CD14-positive monocyte (primary cell): ENCODE measurements around the gene RAB11FIP5. TPM values are rescaled to one million over a fixed set of nuclear protein-coding genes. Genes with fewer than 3 reads are reported as not detected.

Experiments
- DNase-seq, 3 donors: peaks; one replicate each; pipeline ENCODE4 v3.0.0-alpha.2; 2011 to 2022
- H2AFZ ChIP-seq: 2 replicates; pipeline ENCODE4 v1.6.0; 2012; ENCODE audit warnings: mild to moderate bottlenecking, low read depth, low read length, inconsistent platforms; ENCODE audit not compliant: insufficient read depth, poor library complexity, severe bottlenecking
- H3K27ac ChIP-seq, 2 donors: 1 replicate in 1 of 2; 2 replicates in 1 of 2; pipeline ENCODE4 v1.5.1; 2012 to 2013; ENCODE audit warnings: low read length in 2 of 2, control low read depth in 1 of 2, inconsistent platforms in 1 of 2, low read depth in 1 of 2, mild to moderate bottlenecking in 1 of 2
- H3K27me3 ChIP-seq, 2 donors: one replicate each; pipeline versions ENCODE4 v1.6.0 to v1.6.1; 2011 to 2013; ENCODE audit warnings: low read length in 2 of 2; ENCODE audit not compliant: control insufficient read depth in 2 of 2, insufficient read depth in 2 of 2
- H3K36me3 ChIP-seq, 2 donors: replicated peaks in 1 of 2; 1 replicate in 1 of 2; 2 replicates in 1 of 2; pipeline versions ENCODE4 v1.5.1 to v1.6.1; 2012 to 2013; ENCODE audit warnings: low read length in 2 of 2, control low read depth in 1 of 2, inconsistent platforms in 1 of 2, mild to moderate bottlenecking in 1 of 2; ENCODE audit not compliant: insufficient read depth in 2 of 2, control insufficient read depth in 1 of 2
- H3K4me1 ChIP-seq, 2 donors: 1 replicate in 1 of 2; 2 replicates in 1 of 2; pipeline versions ENCODE4 v1.5.1 to v1.6.1; 2012 to 2013; ENCODE audit warnings: low read length in 2 of 2, control low read depth in 1 of 2, inconsistent platforms in 1 of 2, mild to moderate bottlenecking in 1 of 2, moderate library complexity in 1 of 2; ENCODE audit not compliant: insufficient read depth in 2 of 2, control insufficient read depth in 1 of 2
- H3K4me2 ChIP-seq: replicated peaks from 2 replicates; pipeline ENCODE3; 2012; ENCODE audit warnings: low read length, moderate library complexity, mild to moderate bottlenecking; ENCODE audit not compliant: poor library complexity, severe bottlenecking; ENCODE audit errors: extremely low read depth
- H3K4me3 ChIP-seq, 3 experiments: fragments of 200-600 bp in 1 of 3; sonication (generic) in 1 of 3; replicated peaks in 1 of 3; 1 replicate in 2 of 3; 2 replicates in 1 of 3; pipeline ENCODE4 v1.5.1; 2011 to 2013; ENCODE audit warnings: low read length in 3 of 3, mild to moderate bottlenecking in 3 of 3, control low read depth in 2 of 3, low read depth in 2 of 3, inconsistent platforms in 1 of 3, moderate library complexity in 1 of 3
- H3K79me2 ChIP-seq: 2 replicates; pipeline ENCODE4 v1.6.0; 2012; ENCODE audit warnings: mild to moderate bottlenecking, control low read depth, inconsistent platforms, low read length, moderate library complexity; ENCODE audit not compliant: insufficient read depth
- H3K9ac ChIP-seq: 2 replicates; pipeline ENCODE4 v1.6.0; 2017; ENCODE audit warnings: low read length, mild to moderate bottlenecking; ENCODE audit not compliant: insufficient read depth, poor library complexity, severe bottlenecking
- H3K9me3 ChIP-seq, 2 donors: replicated peaks in 1 of 2; 1 replicate in 1 of 2; 2 replicates in 1 of 2; pipeline versions ENCODE4 v1.5.1 to v1.6.1; 2012 to 2013; ENCODE audit warnings: low read length in 2 of 2, control low read depth in 1 of 2; ENCODE audit not compliant: control insufficient read depth in 1 of 2, insufficient read depth in 1 of 2
- H4K20me1 ChIP-seq: 2 replicates; pipeline ENCODE4 v1.6.0; 2012; ENCODE audit warnings: mild to moderate bottlenecking, low read length, control low read depth, moderate library complexity; ENCODE audit not compliant: insufficient read depth
- H3K27ac Mint-ChIP-seq, 7 donors: one replicate each; pipeline ENCODE4 v1.8.0; 2020; ENCODE audit warnings: mild to moderate bottlenecking in 7 of 7, mixed read lengths in 7 of 7, moderate library complexity in 6 of 7, inconsistent platforms in 2 of 7
- H3K27me3 Mint-ChIP-seq, 3 donors: one replicate each; pipeline ENCODE4 v1.8.0; 2021 to 2022; ENCODE audit warnings: low read depth in 3 of 3, mild to moderate bottlenecking in 3 of 3, mixed read lengths in 3 of 3, moderate library complexity in 3 of 3, inconsistent platforms in 1 of 3
- H3K36me3 Mint-ChIP-seq, 2 donors: one replicate each; pipeline ENCODE4 v1.8.0; 2020; ENCODE audit warnings: mixed read lengths in 2 of 2, inconsistent platforms in 1 of 2, mild to moderate bottlenecking in 1 of 2
- H3K4me1 Mint-ChIP-seq: one replicate; pipeline ENCODE4 v1.8.0; 2020; ENCODE audit warnings: mild to moderate bottlenecking, mixed read lengths
- H3K4me3 Mint-ChIP-seq, 2 donors: one replicate each; pipeline ENCODE4 v1.8.0; 2020; ENCODE audit warnings: mild to moderate bottlenecking in 2 of 2, mixed read lengths in 2 of 2, moderate library complexity in 1 of 2
- H3K9me3 Mint-ChIP-seq, 7 donors: one replicate each; pipeline ENCODE4 v1.8.0; 2020 to 2022; ENCODE audit warnings: mixed read lengths in 7 of 7, mild to moderate bottlenecking in 6 of 7, moderate library complexity in 6 of 7, inconsistent platforms in 2 of 7
- WGBS: methylation state at CpG from one replicate; pipeline ENCODE4 v1.1.5; 2013; ENCODE audit warnings: missing lambda C conversion rate; ENCODE audit not compliant: insufficient coverage; 5-methylcytosine and 5-hydroxymethylcytosine counted together
- intact Hi-C, 2 donors: fragments of 100-400 bp; cut with micrococcal nuclease; formaldehyde crosslinking; loops; one replicate each; pipeline versions ENCODE4 v1.15.0 to v1.15.1; 2023
- polyA plus RNA-seq, 3 donors: library from polyadenylated mRNA; depleted of rRNA in 1 of 3; unstranded in 2 of 3; stranded (reverse) in 1 of 3; fragments of 300-500 nt in 2 of 3; fragments of >200 nt in 1 of 3; fragmentation: Illumina TruSeq in 2 of 3; gene quantifications; 1 replicate in 2 of 3; 2 replicates in 1 of 3; pipeline ENCODE4 v1.2.3, GENCODE V29; 2012 to 2021
- TF ChIP-seq, protein P1 (sequence below): fragments of 200-600 bp; IDR thresholded peaks from one replicate; pipeline ENCODE4 v1.8.0; 2022; ENCODE audit warnings: antibody characterized with exemption, mild to moderate bottlenecking

Gene RAB11FIP5
- polyA plus RNA-seq, 3 donors, result 0.57 to 0.93 (median 0.61) TPM

DNA sequence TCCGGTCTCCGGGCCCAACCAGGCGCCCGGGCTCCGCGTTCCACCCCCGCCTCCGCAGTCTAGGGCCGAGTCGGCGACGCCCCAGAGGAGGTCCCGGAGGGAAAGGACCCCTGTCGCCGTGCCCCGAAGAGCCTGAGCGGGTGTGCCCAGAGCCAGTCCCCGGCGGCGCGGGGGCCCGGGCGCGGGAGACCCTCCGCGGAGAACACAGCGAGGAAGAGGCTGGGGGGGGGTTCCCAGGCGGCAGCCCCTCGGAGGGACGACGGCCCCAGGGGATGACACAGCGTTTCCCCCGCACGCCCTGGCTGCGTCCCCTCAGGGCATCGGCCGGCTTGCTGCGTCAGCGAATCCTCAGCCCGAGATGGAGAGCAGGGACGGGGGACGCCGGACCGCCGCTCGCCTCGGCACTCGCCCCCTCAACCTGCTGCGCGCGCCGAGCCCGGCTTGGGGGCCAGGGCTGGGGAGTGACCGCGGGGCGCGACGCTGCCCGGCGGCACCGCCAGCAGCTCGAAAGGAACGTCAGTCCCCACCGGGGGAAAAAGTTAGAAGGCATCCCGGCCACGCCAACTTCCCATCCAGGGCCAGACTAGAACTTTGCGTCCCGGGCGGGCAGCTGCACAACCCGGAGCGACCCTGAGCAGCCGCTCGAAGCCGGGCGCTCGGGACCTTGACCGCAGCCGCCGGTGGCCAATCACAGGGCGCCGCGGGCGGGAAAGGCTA is 41.9 kb downstream of the RAB11FIP5 start:
- under 1% methylated on average over 83 of the region's 83 CpGs for WGBS
- peak overlapping the region; percentile 100 for H3K4me2 ChIP-seq
- H3K9ac ChIP-seq, result peak overlapping the region; percentile 98
- peaks cover 0 to 8% (median 0%) of the 10 kb centered on the region in 3 donors for H3K27me3 Mint-ChIP-seq
- peaks cover 42% of the 10 kb centered on the region for H4K20me1 ChIP-seq
- peaks cover 0 to 16% of the 10 kb centered on the region in 2 donors for H3K36me3 ChIP-seq
- H3K36me3 Mint-ChIP-seq, result peaks cover 16 to 27% of the 10 kb centered on the region in 2 donors
- peak overlapping the region; percentile 99 for H2AFZ ChIP-seq
- H3K9me3 Mint-ChIP-seq, result peaks cover 0 to 2% (median 0%) of the 10 kb centered on the region in 7 donors
- DNase-seq, result peak in 1 of 3 donors; percentile 39
- H3K4me3 ChIP-seq, result peak overlapping the region; percentile 75 to 92 (median 84)
- peak overlapping the region in 6 of 7 donors; percentile 85 to 95 (median 93) for H3K27ac Mint-ChIP-seq
- TF ChIP-seq, protein P1, sequence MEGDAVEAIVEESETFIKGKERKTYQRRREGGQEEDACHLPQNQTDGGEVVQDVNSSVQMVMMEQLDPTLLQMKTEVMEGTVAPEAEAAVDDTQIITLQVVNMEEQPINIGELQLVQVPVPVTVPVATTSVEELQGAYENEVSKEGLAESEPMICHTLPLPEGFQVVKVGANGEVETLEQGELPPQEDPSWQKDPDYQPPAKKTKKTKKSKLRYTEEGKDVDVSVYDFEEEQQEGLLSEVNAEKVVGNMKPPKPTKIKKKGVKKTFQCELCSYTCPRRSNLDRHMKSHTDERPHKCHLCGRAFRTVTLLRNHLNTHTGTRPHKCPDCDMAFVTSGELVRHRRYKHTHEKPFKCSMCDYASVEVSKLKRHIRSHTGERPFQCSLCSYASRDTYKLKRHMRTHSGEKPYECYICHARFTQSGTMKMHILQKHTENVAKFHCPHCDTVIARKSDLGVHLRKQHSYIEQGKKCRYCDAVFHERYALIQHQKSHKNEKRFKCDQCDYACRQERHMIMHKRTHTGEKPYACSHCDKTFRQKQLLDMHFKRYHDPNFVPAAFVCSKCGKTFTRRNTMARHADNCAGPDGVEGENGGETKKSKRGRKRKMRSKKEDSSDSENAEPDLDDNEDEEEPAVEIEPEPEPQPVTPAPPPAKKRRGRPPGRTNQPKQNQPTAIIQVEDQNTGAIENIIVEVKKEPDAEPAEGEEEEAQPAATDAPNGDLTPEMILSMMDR, result no peak
- H3K27me3 ChIP-seq, result no peaks in the 10 kb centered on the region
- peaks cover 52% of the 10 kb centered on the region for H3K79me2 ChIP-seq
- no peaks in the 10 kb centered on the region for H3K9me3 ChIP-seq
- H3K4me1 ChIP-seq, result peaks cover 28 to 34% of the 10 kb centered on the region in 2 donors
- H3K4me3 Mint-ChIP-seq, result peak overlapping the region; percentile 90 to 99
- H3K27ac ChIP-seq, result peak overlapping the region; percentile 82 to 93
- intact Hi-C loops, result loop anchor here (1.0 to 5.0 kb wide), 4 partner anchors 78 to 162 kb away; partner anchors contain the start of genes PRADC1 (in 2 of the 2), CCT7 (in 1 of the 2) and SMYD5 (in 1 of the 2)
- H3K4me1 Mint-ChIP-seq, result peaks cover 49% of the 10 kb centered on the region

DNA sequence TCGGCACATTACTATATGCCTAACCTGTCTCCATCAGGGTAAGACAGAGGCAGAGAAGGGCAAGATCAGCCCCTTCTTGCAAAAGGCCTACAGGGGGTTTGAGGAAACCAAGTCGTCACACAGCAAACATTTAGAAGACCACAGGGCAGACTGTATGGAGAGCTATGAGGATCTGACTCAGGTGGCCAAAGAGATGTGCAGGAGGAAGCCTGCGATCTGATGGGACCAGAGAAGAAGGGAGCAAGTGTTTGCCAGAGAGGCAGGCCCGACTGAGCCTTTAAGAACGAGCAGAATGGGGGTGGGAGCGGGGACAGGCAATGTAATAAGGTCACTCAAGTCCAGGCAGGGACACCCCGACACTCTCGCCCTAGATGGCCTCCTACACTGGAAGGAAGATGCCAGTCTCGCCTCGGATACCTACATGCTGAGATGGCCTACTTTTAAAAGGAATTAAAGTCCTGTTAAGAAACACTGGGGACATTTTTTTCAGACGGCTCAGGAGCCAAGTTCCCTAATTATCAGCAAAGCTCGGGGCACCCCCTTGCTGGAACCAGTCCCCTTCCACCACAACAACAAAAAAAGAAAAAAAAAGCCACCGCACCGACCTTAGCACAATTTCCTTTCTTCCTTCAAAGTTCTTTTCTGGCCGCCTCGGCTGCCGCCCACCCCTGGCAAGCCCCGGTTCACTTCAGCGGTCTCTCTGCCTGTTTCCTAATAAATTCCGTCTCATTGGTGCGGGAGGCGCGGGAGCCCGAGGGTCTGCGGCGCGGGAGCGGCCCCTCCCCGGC is 42.7 kb downstream of the RAB11FIP5 start:
- Histone ChIP-seq H3K27ac (peak overlapping the region; percentile 63 to 93), H3K79me2 (peaks cover 60% of the 10 kb centered on the region), H4K20me1 (peaks cover 50% of the 10 kb centered on the region), H3K4me2 (peak overlapping the region; percentile 100), H3K36me3 (peaks cover 0 to 16% of the 10 kb centered on the region in 2 donors), H3K4me3 (peak overlapping the region; percentile 75 to 92 (median 84)), H3K9ac (peak overlapping the region; percentile 98), H2AFZ (peak overlapping the region; percentile 99), H3K9me3 (no peaks in the 10 kb centered on the region), H3K4me1 (peaks cover 28 to 34% of the 10 kb centered on the region in 2 donors), H3K27me3 (no peaks in the 10 kb centered on the region)
- intact Hi-C loops, result loop anchor here (2.0 to 5.0 kb wide), 4 partner anchors 38 to 162 kb away; partner anchors contain the start of genes CCT7 (in 1 of the 2), PRADC1 (in 1 of the 2) and SMYD5 (in 1 of the 2)
- H3K9me3 Mint-ChIP-seq, result peaks cover 0 to 2% (median 0%) of the 10 kb centered on the region in 7 donors
- peaks cover 0 to 5% (median 0%) of the 10 kb centered on the region in 3 donors for H3K27me3 Mint-ChIP-seq
- TF ChIP-seq, protein P1, result no peak
- H3K4me1 Mint-ChIP-seq, result peaks cover 56% of the 10 kb centered on the region
- peak overlapping the region; percentile 90 to 99 for H3K4me3 Mint-ChIP-seq
- H3K36me3 Mint-ChIP-seq, result peaks cover 19 to 34% of the 10 kb centered on the region in 2 donors
- WGBS, result 5% methylated on average over 25 of the region's 29 CpGs
- DNase-seq, result peak; percentile 45 to 64 (median 49)
- peak overlapping the region; percentile 84 to 95 (median 91) for H3K27ac Mint-ChIP-seq
